ENCODE measurements around the gene GLYATL3.
A peak's percentile ranks its signal among the peaks of the same experiment; 100 is the strongest.
"Not testable (repeated sequence)": the region's sequence is repeated elsewhere in the genome, so short reads cannot be mapped to it uniquely, and the experiment has no call there.

The GLYATL3 gene

DNA sequence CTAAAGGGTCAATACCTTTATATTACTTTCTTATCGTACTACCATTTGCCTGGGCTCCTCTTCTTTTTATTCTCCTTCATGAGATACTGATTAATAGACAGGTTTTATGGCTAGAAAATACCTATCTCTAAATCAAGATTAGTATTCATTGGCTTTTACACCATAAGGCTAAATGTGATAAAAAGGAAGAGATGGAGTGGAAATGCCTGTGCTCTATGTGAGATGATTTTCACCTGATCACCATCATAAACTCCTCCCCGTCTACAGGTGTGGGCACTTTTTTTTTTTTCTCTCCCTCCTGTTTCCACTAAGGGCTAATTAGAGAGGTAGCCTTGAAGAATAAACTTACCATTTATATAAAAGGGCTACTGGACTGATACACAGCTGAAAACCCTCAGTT is at the start of gene GLYATL3:
GLYATL3 (plus strand) TSS at position 301 of the 400 bp plus-strand sequence. CDS start 12,068 bp downstream, outside the sequence.
- DNase-seq: peak; percentile 62

DNA sequence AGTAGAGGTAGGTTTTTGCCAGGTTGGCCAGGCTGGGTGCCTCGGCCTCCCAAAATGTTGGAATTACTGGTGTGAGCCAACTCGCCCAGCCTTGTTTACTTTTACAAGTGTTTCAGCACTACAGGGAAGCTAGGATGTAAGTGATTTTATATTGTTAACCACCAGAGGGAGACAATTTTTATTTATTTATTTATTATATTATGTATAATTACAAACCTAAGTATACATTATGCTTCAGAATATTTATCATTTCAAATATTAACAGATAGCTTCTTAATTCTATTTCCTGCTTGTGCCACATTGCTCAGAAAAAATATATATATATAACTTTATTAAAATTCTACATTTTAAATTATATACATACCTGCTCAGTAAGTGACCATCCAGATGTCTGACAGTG is 46.5 kb upstream of the GLYATL3 start:
- peak; percentile 10 for DNase-seq

DNA sequence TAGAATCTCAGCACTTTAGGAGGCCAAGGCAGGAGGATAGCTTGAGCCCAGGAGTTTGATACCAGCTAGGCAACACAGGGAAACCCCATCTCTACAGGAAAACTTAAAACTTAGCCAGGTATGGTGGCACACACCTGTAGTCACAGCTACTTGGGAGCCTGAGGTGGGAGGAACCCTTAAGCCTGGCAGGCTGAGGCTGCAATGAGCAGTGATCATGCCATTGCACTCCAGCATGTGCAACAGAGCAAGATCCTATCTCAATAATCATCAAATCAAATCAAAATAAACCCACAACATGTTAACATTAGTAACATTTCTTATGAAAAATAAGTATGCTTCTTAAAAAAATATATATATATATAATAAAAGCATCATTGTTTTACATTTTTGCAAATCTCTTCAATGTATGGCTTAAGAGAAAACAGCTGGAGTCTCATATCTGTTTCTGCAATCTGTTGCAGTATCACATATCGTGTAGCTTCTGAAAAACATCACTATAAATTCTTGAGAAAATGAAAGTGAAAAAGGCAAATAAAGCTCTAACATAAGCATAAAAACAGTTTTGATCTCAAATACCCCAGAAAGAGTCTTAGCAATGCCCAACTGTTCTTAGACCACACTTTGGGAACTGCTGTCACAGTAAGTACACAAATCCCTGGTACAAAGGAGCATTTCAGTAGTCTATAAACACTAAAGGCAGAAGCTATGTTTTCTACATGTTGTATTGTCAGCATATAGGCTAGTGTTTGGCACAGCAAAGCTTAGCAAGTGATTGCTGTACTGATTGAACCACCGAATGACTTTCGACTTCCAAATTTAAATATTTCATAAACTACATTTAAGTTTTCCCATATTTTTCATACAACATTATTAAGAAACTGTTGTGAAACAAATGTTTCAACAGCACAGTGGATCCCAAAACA is 44.7 kb upstream of the GLYATL3 start:
- no peak for DNase-seq

DNA sequence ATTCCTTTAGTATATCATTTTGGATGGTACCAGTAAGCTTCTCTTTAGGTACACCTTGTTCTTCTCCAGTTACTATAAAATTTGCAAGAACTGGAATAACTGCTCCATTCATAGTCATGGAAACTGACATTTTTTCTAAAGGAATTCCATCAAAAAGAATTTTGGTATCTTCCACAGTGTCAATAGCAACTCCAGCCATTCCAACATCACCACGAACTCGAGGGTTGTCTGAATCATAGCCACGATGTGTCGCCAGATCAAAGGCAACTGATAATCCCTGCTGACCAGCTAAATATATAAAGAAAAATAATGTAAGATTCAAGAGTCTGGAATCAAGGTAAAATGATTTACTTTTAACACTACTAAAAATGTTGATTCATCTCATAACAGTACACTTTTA is 42.0 kb upstream of the GLYATL3 start:
- DNase-seq: no peak

DNA sequence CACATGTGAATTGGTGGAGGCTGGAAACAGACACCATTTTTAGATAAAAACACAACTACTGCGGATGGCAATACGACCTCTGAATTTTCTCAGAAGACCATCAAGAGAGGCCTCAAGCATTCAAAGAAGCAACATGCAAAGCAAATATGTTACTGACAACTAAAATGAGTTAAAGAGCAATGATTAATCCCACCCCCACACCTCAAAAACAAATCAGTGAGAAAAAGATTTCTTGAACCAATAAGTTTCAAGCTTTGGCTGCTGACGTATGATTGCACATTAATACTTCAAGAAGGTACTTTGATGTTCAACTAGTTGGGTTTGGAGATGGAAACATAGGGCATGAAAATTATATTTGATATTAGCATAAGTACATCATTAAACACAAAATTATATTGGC is 37.7 kb upstream of the GLYATL3 start:
- DNase-seq: no peak

DNA sequence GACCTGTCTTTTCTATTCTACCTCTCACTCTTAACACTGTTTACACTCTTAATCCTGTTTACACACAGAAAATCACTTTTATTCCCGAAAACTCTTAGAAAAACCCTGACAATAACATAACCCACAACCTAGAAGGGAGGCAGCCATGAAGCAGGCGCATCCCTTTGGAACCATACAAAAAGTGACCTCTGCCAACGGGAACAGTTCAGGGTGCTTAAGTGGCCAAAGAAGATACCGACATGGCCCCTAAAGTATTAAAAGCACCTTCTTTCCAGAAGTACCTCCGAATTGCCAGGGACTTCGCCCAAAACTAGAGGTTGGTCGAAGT is 37.2 kb upstream of the GLYATL3 start:
- no peak for DNase-seq

DNA sequence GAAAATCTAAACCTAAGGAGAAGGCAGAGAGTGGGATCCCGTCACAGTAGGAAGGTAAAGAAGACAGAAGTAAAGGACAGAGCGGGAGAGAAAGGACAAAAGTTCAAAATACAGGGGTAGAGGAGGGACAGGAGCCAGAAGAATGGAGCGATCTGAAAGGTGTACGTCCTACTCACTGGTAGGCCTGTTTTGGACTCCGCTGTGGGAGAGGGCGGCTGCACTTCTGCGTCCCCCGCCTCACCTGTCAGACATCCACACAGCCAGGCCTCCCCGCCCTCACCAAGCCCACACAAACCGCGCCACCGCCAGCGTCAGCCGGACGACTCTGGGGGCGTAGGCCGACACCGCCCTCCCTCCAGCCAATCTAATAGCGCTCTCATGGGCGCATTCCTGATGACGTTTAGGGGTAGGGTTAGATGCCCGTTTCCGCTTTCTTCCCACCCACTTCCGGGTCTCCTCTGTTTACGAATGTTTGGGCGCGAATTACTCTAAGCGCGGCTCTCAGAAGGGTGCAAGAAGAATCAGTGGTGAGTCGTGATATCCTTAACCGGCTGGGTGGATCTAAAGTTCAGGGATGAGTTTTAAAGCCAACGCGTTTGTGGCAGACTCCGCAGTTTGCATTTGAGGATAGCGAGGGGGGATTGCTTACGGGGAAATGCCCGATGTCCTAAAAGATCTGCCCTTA is 36.7 kb upstream of the GLYATL3 start, which contains the start of the genes CENPQ and MMUT:
CENPQ (plus strand) TSS at position 444 of the 685 bp plus-strand sequence. CDS start 6,807 bp downstream, outside the sequence.
MMUT (minus strand) TSS at position 327 of the 685 bp plus-strand sequence. CDS start 3,787 bp downstream, outside the sequence.
- DNase-seq: peak; percentile 95

DNA sequence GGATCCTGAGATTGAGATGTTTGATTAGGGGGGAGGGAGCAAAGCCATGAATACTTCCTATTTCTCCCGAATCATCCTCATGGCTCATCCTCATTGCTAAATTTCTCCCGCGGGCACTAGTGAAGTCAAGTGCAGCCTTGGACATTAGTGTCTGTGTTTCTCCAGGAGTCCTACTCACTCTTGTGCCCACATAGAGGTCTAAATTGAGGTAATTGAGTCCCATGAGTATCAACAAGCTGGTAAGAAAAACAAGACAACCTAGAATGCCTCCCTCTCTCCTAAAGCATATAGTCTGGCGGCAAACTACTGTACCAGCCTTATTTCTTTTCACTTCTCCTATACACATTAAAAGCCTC is 36.1 kb upstream of the GLYATL3 start:
- no peak for DNase-seq

DNA sequence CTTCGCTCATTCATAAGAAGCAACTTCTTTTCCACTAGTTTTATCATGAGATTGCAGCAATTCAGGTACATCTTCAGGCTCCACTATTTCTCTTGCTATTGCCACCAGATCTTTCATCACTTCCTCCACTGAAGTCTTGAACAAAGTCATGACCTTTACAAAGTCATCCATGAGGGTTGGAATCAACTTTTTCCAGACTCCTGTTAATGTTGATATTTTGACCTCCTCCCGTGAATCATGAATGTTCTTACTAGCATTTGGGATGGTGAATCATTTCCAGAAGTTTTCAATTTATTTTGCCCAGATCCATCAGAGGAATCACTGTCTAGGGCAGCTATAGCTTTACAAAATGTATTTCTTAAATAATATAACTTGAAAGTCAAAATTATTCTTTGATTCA is 35.0 kb upstream of the GLYATL3 start:
- DNase-seq: no peak

DNA sequence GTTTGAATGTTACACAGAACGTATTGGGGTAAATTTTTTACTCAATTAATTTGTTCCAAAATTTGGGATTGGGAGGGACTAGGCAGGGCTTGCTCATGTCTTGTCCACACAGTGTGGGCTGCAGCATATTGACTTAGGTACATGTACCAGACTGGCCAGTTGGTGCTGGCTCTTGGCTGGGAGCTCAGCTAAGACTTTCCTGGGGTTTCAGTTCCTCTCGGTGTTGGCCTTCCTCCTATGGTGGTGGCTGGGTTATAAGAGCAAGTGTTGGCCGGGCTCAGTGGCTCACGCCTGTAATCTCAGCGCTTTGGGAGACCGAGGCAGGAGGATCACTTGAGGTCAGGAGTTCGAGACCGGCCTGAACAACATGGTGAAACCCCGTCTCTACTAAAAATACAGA is 31.7 kb upstream of the GLYATL3 start:
- DNase-seq: no peak

DNA sequence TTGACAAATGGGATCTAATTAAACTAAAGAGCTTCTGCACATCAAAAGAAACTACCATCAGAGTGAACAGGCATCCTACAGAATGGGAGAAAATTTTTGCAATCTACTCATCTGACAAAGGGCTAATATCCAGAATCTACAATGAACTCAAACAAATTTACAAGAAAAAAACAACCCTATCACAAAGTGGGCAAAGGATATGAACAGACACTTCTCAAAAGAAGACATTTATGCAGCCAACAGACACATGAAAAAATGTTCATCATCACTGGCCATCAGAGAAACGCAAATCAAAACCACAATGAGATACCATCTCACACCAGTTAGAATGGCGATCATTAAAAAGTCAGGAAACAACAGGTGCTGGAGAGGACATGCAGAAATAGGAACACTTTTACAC is 23.2 kb upstream of the GLYATL3 start:
- not testable (repeated sequence) for DNase-seq

DNA sequence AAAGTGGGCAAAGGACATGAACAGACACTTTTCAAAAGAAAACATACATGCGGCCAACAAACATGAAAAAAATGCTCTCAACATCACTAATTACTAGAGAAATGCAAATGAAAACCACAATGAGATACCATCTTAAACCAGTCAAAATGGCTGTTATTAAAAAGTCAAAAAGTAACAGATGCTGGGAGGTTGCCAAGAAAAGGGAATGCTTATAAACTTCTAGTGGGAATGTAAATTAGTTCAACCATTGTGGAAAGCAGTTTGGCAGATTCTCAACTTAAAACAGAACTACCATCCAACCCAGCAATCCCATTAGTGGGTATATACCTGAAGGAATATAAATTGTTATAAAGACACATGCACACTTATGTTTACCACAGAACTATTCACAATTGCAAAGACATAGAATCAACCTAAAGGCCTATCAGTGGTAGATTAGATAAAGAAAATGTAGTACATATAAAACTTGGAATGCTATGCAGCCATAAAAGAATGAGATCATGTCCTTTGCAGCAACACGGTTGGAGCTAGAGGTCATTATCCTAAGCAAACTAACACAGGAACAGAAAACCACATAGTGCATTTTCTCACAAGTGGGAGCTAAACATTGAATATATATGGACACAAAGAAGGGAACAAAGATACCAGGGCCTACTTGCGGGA is 20.3 kb upstream of the GLYATL3 start:
- no peak for DNase-seq

DNA sequence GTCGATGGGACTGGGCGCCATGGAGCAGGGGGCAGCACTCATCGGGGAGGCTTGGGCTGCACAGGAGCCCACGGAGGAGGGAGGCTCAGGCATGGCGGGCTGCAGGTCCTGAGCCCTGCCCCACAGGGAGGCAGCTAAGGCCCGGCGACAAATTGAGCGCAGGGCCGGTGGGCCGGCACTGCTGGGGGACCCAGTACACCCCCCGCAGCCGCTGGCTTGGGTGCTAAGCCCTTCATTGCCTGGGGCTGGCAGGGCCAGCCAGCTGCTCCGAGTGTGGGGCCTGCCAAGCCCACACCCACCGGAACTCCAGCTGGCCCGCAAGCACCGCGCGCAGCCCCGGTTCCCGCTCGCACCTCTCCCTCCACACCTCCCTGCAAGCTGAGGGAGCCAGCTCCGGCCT is 17.9 kb upstream of the GLYATL3 start:
- DNase-seq: not testable (repeated sequence)

DNA sequence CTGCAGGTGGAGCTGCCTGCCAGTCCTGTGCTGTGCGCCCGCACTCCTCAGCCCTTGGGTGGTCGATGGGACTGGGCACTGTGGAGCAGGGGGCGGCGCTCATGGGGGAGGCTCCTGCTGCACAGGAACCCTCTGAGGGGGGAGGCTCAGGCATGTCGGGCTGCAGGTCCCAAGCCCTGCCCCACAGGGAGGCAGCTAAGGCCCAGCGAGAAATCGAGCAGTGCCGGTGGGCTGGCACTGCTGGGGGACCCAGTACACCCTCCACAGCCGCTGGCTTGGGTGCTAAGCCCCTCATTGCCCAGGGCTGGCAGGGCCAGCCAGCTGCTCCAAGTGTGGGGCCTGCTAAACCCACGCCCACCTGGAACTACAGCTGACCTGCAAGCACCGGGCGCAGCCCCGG is 16.3 kb upstream of the GLYATL3 start:
- not testable (repeated sequence) for DNase-seq

DNA sequence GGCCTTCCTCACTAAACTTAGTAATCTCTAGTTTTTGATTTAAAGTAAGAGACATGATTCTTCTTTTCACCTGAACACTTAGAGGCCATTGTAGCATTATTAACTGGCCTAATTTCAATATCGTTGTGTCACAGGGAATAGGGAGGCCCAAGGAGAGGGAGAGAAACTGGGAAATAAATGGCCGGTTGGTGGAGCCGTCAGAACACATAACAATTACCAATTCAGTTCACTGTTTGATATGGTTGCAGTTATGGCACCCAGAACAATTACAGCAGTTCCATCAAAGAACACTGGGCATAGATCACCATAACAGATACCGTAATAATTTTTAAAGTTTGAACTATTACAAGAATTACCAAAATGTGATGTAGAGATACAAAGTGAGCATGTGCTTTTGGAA is 9.1 kb upstream of the GLYATL3 start:
- DNase-seq: no peak

DNA sequence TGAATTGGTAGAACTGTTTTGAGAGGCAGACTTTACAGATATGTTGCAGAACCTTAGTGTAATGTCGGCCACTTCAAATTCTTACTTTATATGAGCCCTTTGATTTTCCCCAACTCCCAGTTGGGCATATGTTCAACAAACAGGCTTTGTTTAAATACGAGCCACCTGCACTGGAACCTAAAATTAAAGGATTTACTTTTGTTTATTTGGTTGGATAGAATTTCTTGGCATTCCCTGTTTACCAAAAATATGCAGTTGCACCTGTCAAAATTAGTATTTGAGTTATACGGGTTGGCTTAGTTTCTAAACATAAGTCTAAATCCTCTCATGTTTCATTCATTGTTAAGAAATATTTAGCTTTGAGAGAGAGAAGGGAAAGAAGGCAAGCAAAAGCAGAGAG is 2.4 kb upstream of the GLYATL3 start:
- DNase-seq: peak; percentile 53

DNA sequence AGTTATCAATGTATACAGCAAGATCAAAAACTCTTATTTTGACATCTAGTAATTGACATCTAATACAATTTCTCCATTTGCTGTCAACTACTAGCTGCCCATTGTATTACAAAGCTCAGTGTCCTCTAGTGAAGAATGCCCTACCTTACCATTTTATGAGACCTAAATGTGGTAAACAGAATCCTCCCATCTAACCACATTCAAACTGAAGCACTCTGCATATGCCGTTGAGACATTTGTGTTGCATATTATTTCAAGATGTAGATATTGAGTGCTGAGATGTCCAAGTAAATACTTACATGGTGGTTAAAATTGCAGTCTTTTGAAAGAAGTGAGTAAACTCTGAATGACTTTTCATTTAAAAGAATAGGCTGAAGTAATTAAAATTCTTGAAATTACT is 597 bp upstream of the GLYATL3 start:
- DNase-seq: no peak

DNA sequence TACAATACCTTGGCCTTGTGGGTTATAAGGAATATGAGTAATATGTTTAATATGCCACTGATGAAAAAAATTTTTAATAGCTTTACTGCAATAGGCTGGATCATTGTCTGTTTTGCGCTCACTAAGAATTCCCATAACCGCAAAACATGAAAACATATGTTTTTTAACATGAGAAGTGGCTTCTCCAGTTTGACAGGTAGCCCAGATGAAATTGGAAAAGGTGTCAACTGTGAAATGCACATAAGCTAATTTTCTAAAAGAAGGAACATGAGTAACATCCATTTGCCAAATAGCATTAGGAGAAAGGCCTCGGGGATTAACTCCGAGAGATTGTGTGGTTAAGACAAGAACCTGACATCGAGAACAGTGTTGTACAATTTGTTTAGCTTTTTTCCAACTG is 4.9 kb downstream of the GLYATL3 start:
- no peak for DNase-seq

DNA sequence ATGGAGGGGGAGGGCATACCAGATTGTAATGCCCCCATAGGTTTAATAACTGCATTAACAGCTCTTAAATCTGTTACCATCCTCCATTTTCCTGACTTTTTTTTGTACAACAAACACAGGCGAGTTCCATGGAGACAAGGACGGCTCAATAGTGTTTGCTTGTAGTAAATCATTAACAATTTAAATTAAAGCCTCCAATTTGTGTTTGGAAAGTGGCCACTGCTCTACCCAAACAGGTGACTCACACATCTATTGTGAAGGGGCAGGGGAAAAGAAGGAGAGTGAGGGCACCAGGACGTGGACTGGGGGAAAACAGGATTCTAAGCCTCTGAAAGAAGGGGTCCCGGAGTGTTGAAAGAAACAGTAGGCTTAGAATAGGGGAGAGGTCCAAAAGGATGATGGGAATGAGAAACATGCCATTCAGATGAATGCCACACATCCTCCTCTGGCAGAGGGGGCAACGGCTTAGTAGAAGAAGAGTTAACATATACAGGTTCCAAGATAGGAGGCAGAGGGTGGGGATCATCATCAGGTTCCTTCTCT is 6.9 kb downstream of the GLYATL3 start:
- no peak for DNase-seq

DNA sequence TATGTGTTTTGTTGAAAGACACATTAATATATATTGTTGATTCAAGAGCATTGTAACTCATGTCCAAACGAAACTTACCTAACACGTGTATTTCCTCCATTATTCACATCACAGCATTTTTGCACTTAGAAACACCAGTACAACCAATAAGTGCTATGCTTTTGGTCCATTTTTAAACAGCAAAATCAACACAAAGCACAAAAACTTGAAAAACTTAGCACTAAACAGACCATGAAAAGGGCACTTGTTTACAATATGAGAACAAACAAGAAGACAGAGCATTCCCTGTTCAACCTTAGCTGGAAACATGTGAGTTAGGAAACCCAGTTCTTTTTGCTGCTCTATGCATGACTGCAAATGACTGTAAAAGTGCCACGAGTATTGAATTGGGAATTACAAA is 9.6 kb downstream of the GLYATL3 start:
- DNase-seq: no peak

DNA sequence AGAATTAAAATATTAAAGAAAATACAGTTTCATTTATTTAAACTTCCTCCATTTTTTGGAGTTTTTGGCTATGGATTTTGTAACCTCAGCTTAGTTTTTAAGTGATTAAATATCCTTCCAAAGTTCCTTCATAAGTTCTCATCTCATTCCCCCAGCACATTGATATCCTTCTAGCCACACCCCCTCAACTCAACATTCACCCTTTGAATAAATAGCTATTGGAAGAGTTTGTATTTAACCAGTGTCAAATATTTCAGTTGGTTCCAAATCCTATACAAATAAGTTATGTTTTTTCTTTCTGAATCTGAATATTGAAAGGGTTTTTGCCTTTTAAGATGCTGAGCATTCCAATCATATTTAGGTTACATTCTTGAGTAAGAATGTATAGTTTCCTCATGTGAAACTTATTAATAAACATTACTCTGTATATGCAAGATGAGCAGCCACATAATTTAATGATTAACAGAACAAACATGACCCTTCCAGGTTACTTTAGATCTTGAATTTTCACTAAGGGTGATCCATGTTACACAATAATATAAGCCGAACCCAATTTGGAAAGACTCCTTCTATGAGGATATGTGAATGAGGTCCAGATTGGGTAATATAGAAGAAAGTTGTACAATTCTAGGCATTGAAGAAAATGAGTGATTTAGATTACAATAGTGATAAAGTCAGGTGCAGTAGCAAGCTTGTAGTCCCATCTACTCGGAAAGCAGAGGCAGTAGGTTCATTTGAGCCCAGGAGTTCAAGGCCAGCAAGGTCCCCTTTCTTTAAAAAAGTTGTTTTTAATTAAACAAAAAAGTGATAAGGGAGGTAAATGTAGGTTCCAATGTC is 13.6 kb downstream of the GLYATL3 start:
- no peak for DNase-seq

Measured in NCI-H146 (cell line).